H1 (cell line): ENCODE data around the gene ASPHD2. TPM values are rescaled to one million over a fixed set of nuclear protein-coding genes. Genes with fewer than 3 reads are reported as not detected.
A peak's percentile ranks its signal among the peaks of the same experiment; 100 is the strongest.

Experiments
- CTCF ChIA-PET: fragments of 300-600 bp; sonication (Branson Sonifier 250); formaldehyde crosslinking; loops from one replicate; lab custom pipeline; 2021; ENCODE audit not compliant: partially characterized antibody; lab: Charles Lee
- POLR2A ChIA-PET: fragments of 300-600 bp; sonication (Branson Sonifier 250); formaldehyde crosslinking; loops from one replicate; lab custom pipeline; 2021; ENCODE audit warnings: inconsistent platforms; ENCODE audit not compliant: partially characterized antibody; lab: Charles Lee
- DNase-seq, 2 experiments: peaks; one replicate each; pipeline versions ENCODE4 v3.0.0 to v3.0.0-alpha.2; 2010 to 2022; ENCODE audit warnings: low spot score in 2 of 2, low read depth in 1 of 2, mixed read lengths in 1 of 2
- FAIRE-seq: peaks from 2 replicates; lab custom pipeline; 2011; peaks lifted over from hg19 to GRCh38; lab: Jason Lieb, UNC
- H2AFZ ChIP-seq: 2 replicates; pipeline ENCODE4 v1.8.1; 2012; ENCODE audit warnings: low read length, inconsistent platforms
- H2AK5ac ChIP-seq: 2 replicates; pipeline ENCODE4 v1.6.1; 2013; ENCODE audit warnings: low read depth, low read length
- H2BK120ac ChIP-seq: replicated peaks from 2 replicates; pipeline ENCODE3; 2013; ENCODE audit warnings: low read depth, low read length, inconsistent platforms
- H2BK12ac ChIP-seq: 2 replicates; pipeline ENCODE4 v1.6.1; 2013; ENCODE audit warnings: low read depth, low read length
- H2BK15ac ChIP-seq: 2 replicates; pipeline ENCODE4 v1.6.1; 2013; ENCODE audit warnings: low read length
- H2BK20ac ChIP-seq: 2 replicates; pipeline ENCODE4 v1.6.1; 2013; ENCODE audit warnings: low read length
- H2BK5ac ChIP-seq: 2 replicates; pipeline ENCODE4 v1.6.1; 2013; ENCODE audit warnings: low read depth, low read length
- H3K14ac ChIP-seq: 2 replicates; pipeline ENCODE4 v1.6.1; 2013; ENCODE audit warnings: inconsistent platforms; ENCODE audit not compliant: insufficient read length
- H3K18ac ChIP-seq: 2 replicates; pipeline ENCODE4 v1.6.1; 2013; ENCODE audit warnings: low read length; ENCODE audit errors: extremely low read depth
- H3K23ac ChIP-seq: 2 replicates; pipeline ENCODE4 v1.6.1; 2013; ENCODE audit warnings: inconsistent platforms; ENCODE audit not compliant: insufficient read length
- H3K23me2 ChIP-seq: 2 replicates; pipeline ENCODE4 v1.6.1; 2013; ENCODE audit warnings: low read depth, low read length
- H3K27ac ChIP-seq: 2 replicates; pipeline ENCODE4 v1.6.1; 2011; ENCODE audit warnings: low read depth, low read length, inconsistent platforms
- H3K27me3 ChIP-seq, 4 experiments: replicated peaks in 1 of 4; 1 replicate in 1 of 4; 2 replicates in 3 of 4; pipeline versions ENCODE4 v1.6.1 to v1.8.1; 2011 to 2013; ENCODE audit warnings: low read length in 3 of 4, mild to moderate bottlenecking in 3 of 4, inconsistent platforms in 2 of 4, mixed read lengths in 2 of 4, moderate library complexity in 1 of 4; ENCODE audit not compliant: control insufficient read depth in 3 of 4, insufficient read depth in 3 of 4; ENCODE audit errors: extremely low read depth in 1 of 4
- H3K36me3 ChIP-seq, 4 experiments: 2 replicates each; pipeline versions ENCODE4 v1.6.1 to v1.8.1; 2011 to 2013; ENCODE audit warnings: mild to moderate bottlenecking in 4 of 4, low read length in 3 of 4, moderate library complexity in 2 of 4, control low read depth in 1 of 4, inconsistent platforms in 1 of 4; ENCODE audit not compliant: insufficient read depth in 4 of 4, control insufficient read depth in 2 of 4
- H3K4ac ChIP-seq: replicated peaks from 2 replicates; pipeline ENCODE3; 2013; ENCODE audit warnings: low read length, low read depth, mixed read lengths, inconsistent platforms; ENCODE audit not compliant: insufficient read length
- H3K4me1 ChIP-seq, 4 experiments: replicated peaks in 1 of 4; 1 replicate in 1 of 4; 2 replicates in 3 of 4; pipeline versions ENCODE4 v1.6.1 to v1.8.1; 2011 to 2013; ENCODE audit warnings: low read length in 3 of 4, inconsistent platforms in 2 of 4, mixed read lengths in 1 of 4; ENCODE audit not compliant: insufficient read depth in 4 of 4, control insufficient read depth in 3 of 4
- H3K4me2 ChIP-seq, 2 experiments: 2 replicates each; pipeline versions ENCODE4 v1.6.1 to v1.8.1; 2011 to 2013; ENCODE audit warnings: low read depth in 2 of 2, low read length in 2 of 2, control low read depth in 1 of 2, inconsistent platforms in 1 of 2, mild to moderate bottlenecking in 1 of 2; ENCODE audit not compliant: insufficient read depth in 1 of 2
- H3K4me3 ChIP-seq, 4 experiments: fragments of 200-600, 300-600 bp in 1 of 4; sonication (generic), shearing (Covaris generic), sonication (Bioruptor Twin) in 1 of 4; 2 replicates each; pipeline versions ENCODE4 v1.5.1 to v1.8.1; 2011 to 2016; ENCODE audit warnings: low read length in 4 of 4, low read depth in 3 of 4, control low read depth in 2 of 4, inconsistent platforms in 2 of 4, mild to moderate bottlenecking in 2 of 4, mixed read lengths in 1 of 4, moderate library complexity in 1 of 4; ENCODE audit not compliant: insufficient read depth in 2 of 4; ENCODE audit errors: extremely low read depth in 1 of 4
- H3K56ac ChIP-seq: replicated peaks from 2 replicates; pipeline ENCODE3; 2013; ENCODE audit warnings: low read depth, mild to moderate bottlenecking, mixed read lengths, low read length, inconsistent platforms; ENCODE audit not compliant: insufficient read length
- H3K79me1 ChIP-seq: 2 replicates; pipeline ENCODE4 v1.6.1; 2013; ENCODE audit warnings: low read depth, low read length, control low read depth
- H3K79me2 ChIP-seq, 2 experiments: 2 replicates each; pipeline versions ENCODE4 v1.6.1 to v1.8.1; 2012 to 2013; ENCODE audit warnings: low read length in 2 of 2, mild to moderate bottlenecking in 2 of 2, inconsistent platforms in 1 of 2; ENCODE audit not compliant: insufficient read depth in 2 of 2, control insufficient read depth in 1 of 2
- H3K9ac ChIP-seq, 4 experiments: replicated peaks in 1 of 4; 1 replicate in 1 of 4; 2 replicates in 3 of 4; pipeline versions ENCODE4 v1.6.1 to v1.8.1; 2011 to 2013; ENCODE audit warnings: low read depth in 3 of 4, low read length in 3 of 4, control low read depth in 2 of 4, mild to moderate bottlenecking in 2 of 4, moderate library complexity in 2 of 4, inconsistent platforms in 1 of 4; ENCODE audit errors: extremely low read depth in 1 of 4
- H3K9me3 ChIP-seq, 2 experiments: 2 replicates each; pipeline versions ENCODE4 v1.6.1 to v1.8.1; 2012 to 2013; ENCODE audit warnings: mild to moderate bottlenecking in 2 of 2, moderate library complexity in 2 of 2, control low read depth in 1 of 2, inconsistent platforms in 1 of 2, low read depth in 1 of 2, low read length in 1 of 2, mixed read lengths in 1 of 2; ENCODE audit not compliant: insufficient read depth in 2 of 2
- H4K20me1 ChIP-seq, 2 experiments: replicated peaks in 1 of 2; 2 replicates each; pipeline versions ENCODE3 to v1.8.1; 2011 to 2013; ENCODE audit warnings: inconsistent platforms in 2 of 2, low read length in 2 of 2, mild to moderate bottlenecking in 1 of 2; ENCODE audit not compliant: insufficient read depth in 2 of 2, control insufficient read depth in 1 of 2
- H4K5ac ChIP-seq: 2 replicates; pipeline ENCODE4 v1.6.1; 2013; ENCODE audit warnings: low read length, low read depth, mixed read lengths, inconsistent platforms; ENCODE audit not compliant: insufficient read length
- H4K8ac ChIP-seq: 2 replicates; pipeline ENCODE4 v1.8.0; 2013; ENCODE audit warnings: mild to moderate bottlenecking, moderate library complexity, low read length, inconsistent platforms; ENCODE audit not compliant: insufficient read depth; ENCODE audit errors: extremely low read depth
- H4K91ac ChIP-seq: replicated peaks from 2 replicates; pipeline ENCODE3; 2013; ENCODE audit warnings: low read length, mixed read lengths, inconsistent platforms; ENCODE audit not compliant: insufficient read length
- JUN ChIP-seq: IDR thresholded peaks from 2 replicates; pipeline ENCODE4 v1.6.1; 2011; ENCODE audit warnings: low read depth, mild to moderate bottlenecking, improper control_type of control experiment, low read length
- JUND ChIP-seq: IDR thresholded peaks from 2 replicates; pipeline ENCODE4 v1.6.1; 2011; ENCODE audit warnings: mild to moderate bottlenecking, improper control_type of control experiment, low read length
- NRF1 ChIP-seq: IDR thresholded peaks from 2 replicates; pipeline ENCODE4 v1.6.1; 2011; ENCODE audit warnings: mild to moderate bottlenecking, low read depth, low read length, improper control_type of control experiment
- RFX5 ChIP-seq: IDR thresholded peaks from 2 replicates; pipeline ENCODE4 v1.6.1; 2011; ENCODE audit warnings: low read depth, low read length, improper control_type of control experiment, borderline replicate concordance
- SRF ChIP-seq: IDR thresholded peaks from 2 replicates; pipeline ENCODE4 v1.6.1; 2011; ENCODE audit warnings: mild to moderate bottlenecking, low read depth, low read length, moderate library complexity
- WGBS, 2 experiments: shearing (Covaris generic) in 1 of 2; methylation state at CpG; one replicate each; pipeline versions ENCODE4 v1.1.6 to v1.1.7; 2013 to 2015; ENCODE audit warnings: low lambda C conversion rate in 2 of 2, mixed read lengths in 2 of 2, inconsistent platforms in 1 of 2, low coverage in 1 of 2, missing lambda C conversion rate in 1 of 2; ENCODE audit not compliant: insufficient replicate concordance in 2 of 2, insufficient coverage in 1 of 2, insufficient read length in 1 of 2; ENCODE audit errors: extremely low coverage in 1 of 2, missing lambda C conversion rate in 1 of 2; 5-methylcytosine and 5-hydroxymethylcytosine counted together
- polyA plus RNA-seq, 7 experiments: library from polyadenylated mRNA; depleted of rRNA in 3 of 7; stranded (reverse) in 5 of 7; unstranded in 2 of 7; fragments of >200 nt in 5 of 7; fragments of 200-250 nt in 2 of 7; gene quantifications; 1 replicate in 5 of 7; 2 replicates in 1 of 7; 4 replicates in 1 of 7; pipeline versions ENCODE4 v1.2.1 to v1.2.3, GENCODE V29; 2011 to 2013; ENCODE audit warnings: missing spikeins in 2 of 7, mixed read lengths in 2 of 7
- total RNA-seq: library from RNA; stranded (reverse); fragmentation: NEBNext Ultra II Directional; extraction: Animal tissue kit (Norgen Biotek cat#: 25700); gene quantifications from 2 replicates; pipeline ENCODE4 v1.2.1, GENCODE V29; 2021
- TF ChIP-seq, protein P1 (sequence below): IDR thresholded peaks from 2 replicates; pipeline ENCODE4 v1.6.1; 2011; ENCODE audit warnings: low read length, improper control_type of control experiment
- TF ChIP-seq, protein P2 (sequence below): IDR thresholded peaks from 2 replicates; pipeline ENCODE4 v1.6.1; 2012; ENCODE audit warnings: inconsistent platforms
- TF ChIP-seq, protein P3 (sequence below): IDR thresholded peaks from 2 replicates; pipeline ENCODE4 v1.6.1; 2012; ENCODE audit warnings: inconsistent platforms

The ASPHD2 gene
- total and polyA plus RNA-seq, 2 of the 8 experiments (the other 6 are each of a cell fraction or from before 2014, with no cell fraction given): 7.2 to 11.0 TPM

DNA sequence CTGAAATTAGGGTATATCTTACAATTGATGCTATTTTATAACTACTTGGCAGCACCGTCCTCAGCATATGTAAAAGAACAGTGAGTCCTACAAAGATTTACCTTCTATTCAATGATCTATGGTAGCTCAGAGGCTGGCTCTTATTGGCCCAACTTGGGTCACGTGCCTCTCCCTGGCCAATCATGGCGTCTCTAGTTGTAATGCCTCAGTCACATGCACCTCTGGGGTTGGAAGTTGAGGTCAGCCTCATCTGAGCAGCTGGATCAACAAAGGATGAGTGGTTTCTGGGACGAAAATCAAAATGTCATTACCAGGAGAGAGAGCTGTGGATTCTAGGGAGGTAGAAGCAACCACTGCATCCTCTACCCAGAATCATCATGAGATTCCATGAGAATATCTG lies 22.9 kb upstream of the ASPHD2 start:
- no peak overlapping the region for H3K4me3 ChIP-seq
- TF ChIP-seq, protein P1, sequence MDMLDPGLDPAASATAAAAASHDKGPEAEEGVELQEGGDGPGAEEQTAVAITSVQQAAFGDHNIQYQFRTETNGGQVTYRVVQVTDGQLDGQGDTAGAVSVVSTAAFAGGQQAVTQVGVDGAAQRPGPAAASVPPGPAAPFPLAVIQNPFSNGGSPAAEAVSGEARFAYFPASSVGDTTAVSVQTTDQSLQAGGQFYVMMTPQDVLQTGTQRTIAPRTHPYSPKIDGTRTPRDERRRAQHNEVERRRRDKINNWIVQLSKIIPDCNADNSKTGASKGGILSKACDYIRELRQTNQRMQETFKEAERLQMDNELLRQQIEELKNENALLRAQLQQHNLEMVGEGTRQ: peak; percentile 61
- TF ChIP-seq, protein P2, sequence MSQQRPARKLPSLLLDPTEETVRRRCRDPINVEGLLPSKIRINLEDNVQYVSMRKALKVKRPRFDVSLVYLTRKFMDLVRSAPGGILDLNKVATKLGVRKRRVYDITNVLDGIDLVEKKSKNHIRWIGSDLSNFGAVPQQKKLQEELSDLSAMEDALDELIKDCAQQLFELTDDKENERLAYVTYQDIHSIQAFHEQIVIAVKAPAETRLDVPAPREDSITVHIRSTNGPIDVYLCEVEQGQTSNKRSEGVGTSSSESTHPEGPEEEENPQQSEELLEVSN: peak; percentile 44; the same call in 1 of the 2 replicates
- TF ChIP-seq, protein P3, sequence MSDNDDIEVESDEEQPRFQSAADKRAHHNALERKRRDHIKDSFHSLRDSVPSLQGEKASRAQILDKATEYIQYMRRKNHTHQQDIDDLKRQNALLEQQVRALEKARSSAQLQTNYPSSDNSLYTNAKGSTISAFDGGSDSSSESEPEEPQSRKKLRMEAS: peak; percentile 56
- TF ChIP-seq JUND (no peak), JUN (no peak), SRF (no peak), NRF1 (no peak), RFX5 (no peak)
- H3K9me3 ChIP-seq: peaks cover 0 to 4% of the 10 kb centered on the region in 2 experiments; a peak in 1 of 4 replicates
- no peak overlapping the region for H3K14ac ChIP-seq
- H3K36me3 ChIP-seq: no peaks in the 10 kb centered on the region
- no peak overlapping the region for H3K23ac ChIP-seq
- no peaks in the 10 kb centered on the region; a peak in 2 of 7 replicates for H3K4me1 ChIP-seq
- H3K18ac ChIP-seq: no peak overlapping the region
- H4K5ac ChIP-seq: no peak overlapping the region
- no peak overlapping the region for H3K9ac ChIP-seq
- H3K79me2 ChIP-seq: no peaks in the 10 kb centered on the region
- ChIA-PET POLR2A (interaction anchor here (1.0 to 2.3 kb wide), 3 partner anchors 10 to 55 kb away, joined by 3 to 9 read pairs (median 4); no protein-coding TSS in a partner anchor), CTCF (interaction anchor here (0.5 to 1.8 kb wide), 6 partner anchors 11 to 350 kb away, joined by 3 to 10 read pairs (median 4); no protein-coding TSS in a partner anchor)
- H4K20me1 ChIP-seq: no peaks in the 10 kb centered on the region
- WGBS, 2 experiments: 86% methylated on average over 4 of the region's 4 CpGs; no CpG with 5 or more reads in 1 of the 2 experiments
- H2BK120ac ChIP-seq: no peak overlapping the region
- H2BK20ac ChIP-seq: no peak overlapping the region
- DNase-seq (no peak), FAIRE-seq (no peak)
- H3K79me1 ChIP-seq: no peaks in the 10 kb centered on the region
- H3K23me2 ChIP-seq: no peaks in the 10 kb centered on the region
- no peak overlapping the region for H2AFZ ChIP-seq
- H3K56ac ChIP-seq: no peak overlapping the region
- no peak overlapping the region for H2AK5ac ChIP-seq
- no peak overlapping the region for H2BK15ac ChIP-seq
- no peak overlapping the region for H3K4ac ChIP-seq
- H3K4me2 ChIP-seq: no peak overlapping the region
- no peak overlapping the region for H2BK12ac ChIP-seq
- H3K27ac ChIP-seq: no peak overlapping the region
- H2BK5ac ChIP-seq: no peak overlapping the region
- no peak overlapping the region for H4K8ac ChIP-seq
- peaks cover 0 to 2% (median 0%) of the 10 kb centered on the region in 4 experiments; a peak in 1 of 7 replicates for H3K27me3 ChIP-seq
- H4K91ac ChIP-seq: no peak overlapping the region
